ENCODE measurements around the gene SIGLEC9. TPM values are rescaled to one million over a fixed set of nuclear protein-coding genes. Genes with fewer than 3 reads are reported as not detected.

SIGLEC9 gene
- total RNA-seq, 1 experiment from 2014 or later = not detected

DNA sequence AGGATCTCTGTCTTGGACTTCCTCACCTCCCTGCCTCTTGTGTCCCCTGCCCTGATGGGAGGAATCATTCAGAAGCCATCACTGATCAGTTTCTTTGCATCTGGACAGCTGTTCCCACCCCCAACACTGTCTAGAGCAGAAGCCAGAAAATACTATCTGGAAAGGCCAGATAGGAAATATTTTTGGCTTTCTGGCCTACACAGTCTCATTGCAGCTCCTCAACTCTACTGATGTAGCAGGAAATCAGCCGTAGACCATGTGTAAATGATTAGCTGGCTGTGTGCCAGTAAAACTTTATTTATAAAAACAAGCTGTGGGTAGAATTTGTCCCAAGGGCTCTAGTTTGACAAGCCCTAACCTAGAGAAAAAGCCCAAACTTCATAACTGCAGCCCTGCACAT is 23.0 kb downstream of the SIGLEC9 start:
- no peak for TF ChIP-seq ATF3 (IDR thresholded peaks at IDR 0.05)
- TF ChIP-seq SRF (IDR thresholded peaks at IDR 0.05; ENCODE audit: low read depth) = no peak
- TF ChIP-seq POLR2A (IDR thresholded peaks at IDR 0.05; ENCODE audit: borderline replicate concordance, extremely low read depth, insufficient read depth, insufficient read length) = no peak
- no peak for TF ChIP-seq YY1 (IDR thresholded peaks at IDR 0.05; ENCODE audit: extremely low read depth, insufficient replicate concordance, low read depth, low read length)
- no peak for TF ChIP-seq REST (IDR thresholded peaks at IDR 0.05; ENCODE audit: low read depth)
- TF ChIP-seq, protein P1, sequence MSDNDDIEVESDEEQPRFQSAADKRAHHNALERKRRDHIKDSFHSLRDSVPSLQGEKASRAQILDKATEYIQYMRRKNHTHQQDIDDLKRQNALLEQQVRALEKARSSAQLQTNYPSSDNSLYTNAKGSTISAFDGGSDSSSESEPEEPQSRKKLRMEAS (IDR thresholded peaks at IDR 0.05) = no peak
- TF ChIP-seq FOSL1 (IDR thresholded peaks at IDR 0.05; ENCODE audit: low read depth) = no peak
- TF ChIP-seq RAD21 (IDR thresholded peaks at IDR 0.05; ENCODE audit: low read depth) = no peak
- TF ChIP-seq TCF7L2 (IDR thresholded peaks at IDR 0.05; ENCODE audit: borderline replicate concordance, extremely low read depth, insufficient read depth, insufficient read length) = no peak
- TF ChIP-seq ZNF274 (IDR thresholded peaks at IDR 0.05; ENCODE audit: low read depth, low read length) = no peak
- TF ChIP-seq POLR2AphosphoS5 (IDR thresholded peaks at IDR 0.05; ENCODE audit: low read depth, low read length) = no peak
- TF ChIP-seq JUND (IDR thresholded peaks at IDR 0.05) = no peak
- TF ChIP-seq EGR1 (IDR thresholded peaks at IDR 0.05; ENCODE audit: low read depth) = no peak
- POLR2A ChIA-PET = no interaction called here
- no peak overlapping the region for H3K4me3 ChIP-seq (replicated peaks in 1 of 2; ENCODE audit: low read depth in 1 of 2, low read length in 2 of 2)
- CTCF ChIA-PET = interaction anchor here (1.3 to 1.5 kb wide), 2 partner anchors 11 to 112 kb away, joined by 4 read pairs; no protein-coding TSS in a partner anchor
- no peak overlapping the region for H3K4me2 ChIP-seq (ENCODE audit: low read length)
- H3K9ac ChIP-seq (ENCODE audit: low read length) = no peak overlapping the region
- RAD21 ChIA-PET (ENCODE audit: low non-redundant PET in 1 of 2, low total read pairs in 2 of 2, uncharacterized antibody in 2 of 2, unreplicated experiment in 2 of 2) = no interaction called here
- intact Hi-C loops (cut with micrococcal nuclease) = no loop called here
- no peak overlapping the region for H3K27ac ChIP-seq (ENCODE audit: low read depth, low read length)
- H3K4me1 ChIP-seq (ENCODE audit: control insufficient read depth in 1 of 2, insufficient read depth in 2 of 2, low read length in 2 of 2) = no peaks in the 10 kb centered on the region
- no TSS peak for BruUV-seq (replicated peaks)
- H3K27me3 ChIP-seq (ENCODE audit: insufficient read depth, low read length) = no peaks in the 10 kb centered on the region
- no peaks in the 10 kb centered on the region for H3K9me2 ChIP-seq (ENCODE audit: insufficient read depth)
- no peaks in the 10 kb centered on the region for H4K20me1 ChIP-seq (ENCODE audit: insufficient read depth)
- H3K79me2 ChIP-seq (ENCODE audit: insufficient read depth, low read length) = no peaks in the 10 kb centered on the region
- H2AFZ ChIP-seq (ENCODE audit: low read depth, low read length, poor library complexity, severe bottlenecking) = no peak overlapping the region
- no peaks in the 10 kb centered on the region for H3K36me3 ChIP-seq (ENCODE audit: control insufficient read depth in 1 of 2, insufficient read depth in 2 of 2, low read length in 2 of 2)
- DNase-seq (ENCODE audit: low read depth, low spot score) (no peak), ATAC-seq (no peak)
- no peaks in the 10 kb centered on the region for H3K9me3 ChIP-seq (ENCODE audit: control insufficient read depth in 1 of 2, insufficient read depth in 1 of 2, low read depth in 1 of 2, low read length in 2 of 2)

Data from HCT116 (cell line).